HEK293 (cell line): ENCODE measurements around the gene AFDN.

ENCODE experiments used
- ELK4 ChIP-seq: IDR thresholded peaks from 2 replicates; pipeline ENCODE4 v1.6.1; 2011; ENCODE audit warnings: mild to moderate bottlenecking, low read depth, low read length, borderline replicate concordance
- PATZ1 ChIP-seq: fragments of 450-650 bp; formaldehyde crosslinking; IDR thresholded peaks from 2 replicates; pipeline ENCODE4 v1.5.1; 2016; ENCODE audit warnings: missing biosample characterization, missing genetic modification characterization
- PRDM1 ChIP-seq: fragments of 450-650 bp; formaldehyde crosslinking; IDR thresholded peaks from 2 replicates; pipeline ENCODE4; 2016; ENCODE audit warnings: missing biosample characterization, missing genetic modification characterization
- YY1 ChIP-seq: fragments of 450-650 bp; formaldehyde crosslinking; IDR thresholded peaks from 2 replicates; pipeline ENCODE4 v1.5.1; 2018; ENCODE audit warnings: missing biosample characterization, missing genetic modification characterization
- ZBTB1 ChIP-seq: fragments of 450-650 bp; formaldehyde crosslinking; IDR thresholded peaks from 2 replicates; pipeline ENCODE4 v1.5.1; 2016; ENCODE audit warnings: missing biosample characterization, missing genetic modification characterization
- ZBTB44 ChIP-seq: fragments of 450-650 bp; IDR thresholded peaks from 2 replicates; pipeline ENCODE4 v1.5.1; 2018; ENCODE audit warnings: missing biosample characterization, mild to moderate bottlenecking, missing genetic modification characterization
- ZNF146 ChIP-seq: fragments of 450-650 bp; formaldehyde crosslinking; IDR thresholded peaks from 2 replicates; pipeline ENCODE4 v1.5.1; 2016; ENCODE audit warnings: missing biosample characterization, missing genetic modification characterization
- ZNF184 ChIP-seq: fragments of 450-650 bp; IDR thresholded peaks from 2 replicates; pipeline ENCODE4 v1.5.1; 2018; ENCODE audit warnings: missing biosample characterization, mild to moderate bottlenecking, missing genetic modification characterization
- ZNF221 ChIP-seq: fragments of 450-650 bp; formaldehyde crosslinking; IDR thresholded peaks from 2 replicates; pipeline ENCODE4 v1.5.1; 2017; ENCODE audit warnings: missing biosample characterization, missing genetic modification characterization, borderline replicate concordance
- ZNF24 ChIP-seq: fragments of 450-650 bp; formaldehyde crosslinking; IDR thresholded peaks from 2 replicates; pipeline ENCODE4 v1.5.1; 2016; ENCODE audit warnings: missing biosample characterization, missing genetic modification characterization
- ZNF292 ChIP-seq: fragments of 450-650 bp; formaldehyde crosslinking; IDR thresholded peaks from 2 replicates; pipeline ENCODE4 v1.5.1; 2016; ENCODE audit warnings: low read depth, missing biosample characterization, missing genetic modification characterization, borderline replicate concordance
- ZNF350 ChIP-seq: fragments of 450-650 bp; formaldehyde crosslinking; IDR thresholded peaks from 2 replicates; pipeline ENCODE4 v1.5.0; 2017; ENCODE audit warnings: missing biosample characterization, mild to moderate bottlenecking, missing genetic modification characterization
- ZNF391 ChIP-seq: fragments of 450-650 bp; formaldehyde crosslinking; IDR thresholded peaks from 2 replicates; pipeline ENCODE4 v1.5.1; 2016; ENCODE audit warnings: low read depth, missing biosample characterization, missing genetic modification characterization, borderline replicate concordance
- ZNF433 ChIP-seq: fragments of 450-650 bp; formaldehyde crosslinking; IDR thresholded peaks from 2 replicates; pipeline ENCODE4 v1.5.1; 2016; ENCODE audit warnings: missing biosample characterization, missing genetic modification characterization, low read depth
- ZNF529 ChIP-seq: fragments of 450-650 bp; formaldehyde crosslinking; IDR thresholded peaks from 2 replicates; pipeline ENCODE4 v1.5.1; 2017; ENCODE audit warnings: missing genetic modification characterization, missing biosample characterization; ENCODE audit not compliant: insufficient replicate concordance
- ZNF530 ChIP-seq: fragments of 450-650 bp; formaldehyde crosslinking; IDR thresholded peaks from 2 replicates; pipeline ENCODE4 v1.5.1; 2016; ENCODE audit warnings: low read depth, missing biosample characterization, missing genetic modification characterization
- ZNF548 ChIP-seq: fragments of 450-650 bp; formaldehyde crosslinking; IDR thresholded peaks from 2 replicates; pipeline ENCODE4 v1.5.1; 2016; ENCODE audit warnings: missing biosample characterization, missing genetic modification characterization
- ZNF560 ChIP-seq: fragments of 450-650 bp; formaldehyde crosslinking; IDR thresholded peaks from 2 replicates; pipeline ENCODE4 v1.5.1; 2017; ENCODE audit warnings: missing biosample characterization, missing genetic modification characterization, borderline replicate concordance
- ZNF571 ChIP-seq: fragments of 450-650 bp; formaldehyde crosslinking; IDR thresholded peaks from 2 replicates; pipeline ENCODE4 v1.5.0; 2017; ENCODE audit warnings: missing biosample characterization, missing genetic modification characterization
- ZNF624 ChIP-seq: fragments of 450-650 bp; formaldehyde crosslinking; IDR thresholded peaks from 2 replicates; pipeline ENCODE4 v1.5.1; 2017; ENCODE audit warnings: missing biosample characterization, missing genetic modification characterization
- ZNF654 ChIP-seq: fragments of 450-650 bp; formaldehyde crosslinking; IDR thresholded peaks from 2 replicates; pipeline ENCODE4 v1.5.1; 2016; ENCODE audit warnings: low read depth, missing biosample characterization, missing genetic modification characterization
- ZNF677 ChIP-seq: fragments of 450-650 bp; IDR thresholded peaks from 2 replicates; pipeline ENCODE4 v1.5.0; 2018; ENCODE audit warnings: missing biosample characterization, mild to moderate bottlenecking, missing genetic modification characterization, moderate library complexity
- ZNF692 ChIP-seq: fragments of 450-650 bp; formaldehyde crosslinking; IDR thresholded peaks from 2 replicates; pipeline ENCODE4 v1.5.1; 2016; ENCODE audit warnings: missing biosample characterization, missing genetic modification characterization
- ZNF776 ChIP-seq: fragments of 450-650 bp; formaldehyde crosslinking; IDR thresholded peaks from 2 replicates; pipeline ENCODE4 v1.5.0; 2017; ENCODE audit warnings: missing biosample characterization, missing genetic modification characterization, borderline replicate concordance
- ZNF791 ChIP-seq: fragments of 450-650 bp; formaldehyde crosslinking; IDR thresholded peaks from 2 replicates; pipeline ENCODE4 v1.5.1; 2016; ENCODE audit warnings: missing biosample characterization, missing genetic modification characterization
- ZXDB ChIP-seq: fragments of 450-650 bp; formaldehyde crosslinking; IDR thresholded peaks from 2 replicates; pipeline ENCODE4 v1.5.1; 2016; ENCODE audit warnings: missing biosample characterization, missing genetic modification characterization
- TF ChIP-seq, protein P1 (sequence below): fragments of 450-650 bp; formaldehyde crosslinking; IDR thresholded peaks from 2 replicates; pipeline ENCODE4 v1.5.1; 2016; ENCODE audit warnings: missing biosample characterization, missing genetic modification characterization
- TF ChIP-seq, protein P2 (sequence below): fragments of 450-650 bp; formaldehyde crosslinking; IDR thresholded peaks from 2 replicates; pipeline ENCODE4 v1.5.1; 2017; ENCODE audit warnings: missing biosample characterization, missing genetic modification characterization
- TF ChIP-seq, protein P3 (sequence below): fragments of 450-650 bp; formaldehyde crosslinking; IDR thresholded peaks from 2 replicates; pipeline ENCODE4 v1.5.1; 2016; ENCODE audit warnings: missing biosample characterization, missing genetic modification characterization

The AFDN gene

GRCh38 chr6:167856999-167857660, 30.4 kb downstream of the AFDN start (continued):
- TF ChIP-seq ZNF221 (tag by site-specific recombination) (no peak), ZNF692 (tag by site-specific recombination) (no peak), ZNF146 (tag by site-specific recombination) (no peak), PRDM1 (peak; percentile 92), ZNF433 (no peak), ZNF24 (tag by site-specific recombination) (no peak), ZNF391 (tag by site-specific recombination) (no peak), ZNF184 (tag by site-specific recombination) (no peak), ZBTB44 (no peak), ZNF530 (tag by site-specific recombination) (no peak), ZNF791 (tag by site-specific recombination) (no peak), ZNF624 (no peak), ZNF292 (no peak), YY1 (no peak), ZNF571 (tag by site-specific recombination) (no peak), ZNF548 (tag by site-specific recombination) (no peak), ZXDB (tag by site-specific recombination) (0 out of 2 replicates have a peak, but pooled peaks have one; percentile 46), ELK4 (no peak), ZNF350 (tag by site-specific recombination) (no peak), ZNF776 (tag by site-specific recombination) (no peak), ZNF560 (no peak), ZNF677 (tag by site-specific recombination) (no peak), ZNF654 (no peak), ZNF529 (tag by site-specific recombination) (no peak), PATZ1 (tag by site-specific recombination) (no peak), ZBTB1 (tag by site-specific recombination) (no peak)
- TF ChIP-seq, protein P1, sequence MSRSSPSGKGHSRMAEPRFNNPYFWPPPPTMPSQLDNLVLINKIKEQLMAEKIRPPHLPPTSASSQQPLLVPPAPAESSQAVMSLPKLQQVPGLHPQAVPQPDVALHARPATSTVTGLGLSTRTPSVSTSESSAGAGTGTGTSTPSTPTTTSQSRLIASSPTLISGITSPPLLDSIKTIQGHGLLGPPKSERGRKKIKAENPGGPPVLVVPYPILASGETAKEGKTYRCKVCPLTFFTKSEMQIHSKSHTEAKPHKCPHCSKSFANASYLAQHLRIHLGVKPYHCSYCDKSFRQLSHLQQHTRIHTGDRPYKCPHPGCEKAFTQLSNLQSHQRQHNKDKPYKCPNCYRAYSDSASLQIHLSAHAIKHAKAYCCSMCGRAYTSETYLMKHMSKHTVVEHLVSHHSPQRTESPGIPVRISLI = no peak
- TF ChIP-seq, protein P2, sequence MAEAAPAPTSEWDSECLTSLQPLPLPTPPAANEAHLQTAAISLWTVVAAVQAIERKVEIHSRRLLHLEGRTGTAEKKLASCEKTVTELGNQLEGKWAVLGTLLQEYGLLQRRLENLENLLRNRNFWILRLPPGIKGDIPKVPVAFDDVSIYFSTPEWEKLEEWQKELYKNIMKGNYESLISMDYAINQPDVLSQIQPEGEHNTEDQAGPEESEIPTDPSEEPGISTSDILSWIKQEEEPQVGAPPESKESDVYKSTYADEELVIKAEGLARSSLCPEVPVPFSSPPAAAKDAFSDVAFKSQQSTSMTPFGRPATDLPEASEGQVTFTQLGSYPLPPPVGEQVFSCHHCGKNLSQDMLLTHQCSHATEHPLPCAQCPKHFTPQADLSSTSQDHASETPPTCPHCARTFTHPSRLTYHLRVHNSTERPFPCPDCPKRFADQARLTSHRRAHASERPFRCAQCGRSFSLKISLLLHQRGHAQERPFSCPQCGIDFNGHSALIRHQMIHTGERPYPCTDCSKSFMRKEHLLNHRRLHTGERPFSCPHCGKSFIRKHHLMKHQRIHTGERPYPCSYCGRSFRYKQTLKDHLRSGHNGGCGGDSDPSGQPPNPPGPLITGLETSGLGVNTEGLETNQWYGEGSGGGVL (tag by site-specific recombination) = peak; percentile 60
- TF ChIP-seq, protein P3, sequence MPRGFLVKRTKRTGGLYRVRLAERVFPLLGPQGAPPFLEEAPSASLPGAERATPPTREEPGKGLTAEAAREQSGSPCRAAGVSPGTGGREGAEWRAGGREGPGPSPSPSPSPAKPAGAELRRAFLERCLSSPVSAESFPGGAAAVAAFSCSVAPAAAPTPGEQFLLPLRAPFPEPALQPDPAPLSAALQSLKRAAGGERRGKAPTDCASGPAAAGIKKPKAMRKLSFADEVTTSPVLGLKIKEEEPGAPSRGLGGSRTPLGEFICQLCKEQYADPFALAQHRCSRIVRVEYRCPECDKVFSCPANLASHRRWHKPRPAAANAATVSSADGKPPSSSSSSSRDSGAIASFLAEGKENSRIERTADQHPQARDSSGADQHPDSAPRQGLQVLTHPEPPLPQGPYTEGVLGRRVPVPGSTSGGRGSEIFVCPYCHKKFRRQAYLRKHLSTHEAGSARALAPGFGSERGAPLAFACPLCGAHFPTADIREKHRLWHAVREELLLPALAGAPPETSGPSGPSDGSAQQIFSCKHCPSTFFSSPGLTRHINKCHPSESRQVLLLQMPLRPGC = no peak
